ENCODE measurements around the gene CCT6A.

- TF ChIP-seq POLR2A (IDR thresholded peaks at IDR 0.05): no peak
- TF ChIP-seq, protein P1, sequence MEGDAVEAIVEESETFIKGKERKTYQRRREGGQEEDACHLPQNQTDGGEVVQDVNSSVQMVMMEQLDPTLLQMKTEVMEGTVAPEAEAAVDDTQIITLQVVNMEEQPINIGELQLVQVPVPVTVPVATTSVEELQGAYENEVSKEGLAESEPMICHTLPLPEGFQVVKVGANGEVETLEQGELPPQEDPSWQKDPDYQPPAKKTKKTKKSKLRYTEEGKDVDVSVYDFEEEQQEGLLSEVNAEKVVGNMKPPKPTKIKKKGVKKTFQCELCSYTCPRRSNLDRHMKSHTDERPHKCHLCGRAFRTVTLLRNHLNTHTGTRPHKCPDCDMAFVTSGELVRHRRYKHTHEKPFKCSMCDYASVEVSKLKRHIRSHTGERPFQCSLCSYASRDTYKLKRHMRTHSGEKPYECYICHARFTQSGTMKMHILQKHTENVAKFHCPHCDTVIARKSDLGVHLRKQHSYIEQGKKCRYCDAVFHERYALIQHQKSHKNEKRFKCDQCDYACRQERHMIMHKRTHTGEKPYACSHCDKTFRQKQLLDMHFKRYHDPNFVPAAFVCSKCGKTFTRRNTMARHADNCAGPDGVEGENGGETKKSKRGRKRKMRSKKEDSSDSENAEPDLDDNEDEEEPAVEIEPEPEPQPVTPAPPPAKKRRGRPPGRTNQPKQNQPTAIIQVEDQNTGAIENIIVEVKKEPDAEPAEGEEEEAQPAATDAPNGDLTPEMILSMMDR (IDR thresholded peaks at IDR 0.05): no peak
Measured at GRCh38 chr7:56053993-56054392, 2.4 kb downstream of the CCT6A start.

Measured in body of pancreas (tissue), 4 donors.